Measurements from ENCODE around the gene SEPTIN12. TPM values are rescaled to one million over a fixed set of nuclear protein-coding genes. Genes with fewer than 3 reads are reported as not detected.

Gene SEPTIN12, protein sequence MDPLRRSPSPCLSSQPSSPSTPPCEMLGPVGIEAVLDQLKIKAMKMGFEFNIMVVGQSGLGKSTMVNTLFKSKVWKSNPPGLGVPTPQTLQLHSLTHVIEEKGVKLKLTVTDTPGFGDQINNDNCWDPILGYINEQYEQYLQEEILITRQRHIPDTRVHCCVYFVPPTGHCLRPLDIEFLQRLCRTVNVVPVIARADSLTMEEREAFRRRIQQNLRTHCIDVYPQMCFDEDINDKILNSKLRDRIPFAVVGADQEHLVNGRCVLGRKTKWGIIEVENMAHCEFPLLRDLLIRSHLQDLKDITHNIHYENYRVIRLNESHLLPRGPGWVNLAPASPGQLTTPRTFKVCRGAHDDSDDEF
- total RNA-seq: not detected

DNA sequence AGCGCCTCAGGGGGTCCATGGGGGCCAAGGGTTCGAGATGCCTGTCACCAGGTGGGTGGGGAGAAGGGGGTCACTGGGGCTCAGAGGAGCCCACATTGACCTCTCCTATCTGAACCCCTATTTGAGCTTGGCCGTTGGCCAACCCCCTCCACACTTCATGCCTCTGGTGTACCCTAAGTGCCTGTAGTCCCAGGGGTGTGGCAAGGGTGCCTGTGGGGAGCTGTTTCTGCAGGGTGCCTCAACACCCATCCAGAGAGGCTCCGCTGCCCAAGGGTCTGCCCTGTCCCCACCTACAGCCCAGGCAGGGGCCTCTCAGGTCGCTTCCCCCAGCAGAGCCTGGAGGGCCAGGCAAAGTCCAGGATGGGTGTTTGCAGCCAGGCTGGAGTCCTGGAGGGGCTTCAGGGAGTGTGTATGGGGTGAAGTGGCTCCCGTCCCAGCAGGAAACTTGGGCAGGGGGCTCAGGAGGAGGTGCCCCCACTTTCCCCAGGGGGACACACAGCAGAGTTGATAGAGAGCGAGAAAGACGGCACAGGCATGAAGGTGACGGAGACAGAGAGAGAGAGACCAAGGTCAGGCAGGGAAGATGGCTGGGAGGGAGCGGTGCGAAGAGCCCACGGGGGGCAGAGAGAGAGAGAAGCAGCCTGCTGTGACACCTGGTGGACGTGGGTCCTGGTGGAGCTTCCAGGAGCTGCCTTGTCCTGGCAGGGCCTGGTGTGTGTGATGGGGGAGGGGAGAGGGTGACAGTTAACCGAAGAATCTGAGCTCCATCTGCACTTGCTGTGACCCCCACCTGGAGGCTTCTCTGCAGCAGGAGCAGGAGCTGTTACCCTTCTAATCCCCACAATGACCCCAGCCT is at the start of gene SEPTIN12:
SEPTIN12 (minus strand) TSS at position 719 of the 856 bp plus-strand sequence; CDS start at position 19, 700 bp downstream.
- ATAC-seq (no peak), DNase-seq (ENCODE audit: low spot score in 2 of 2) (no peak)
- Mint-ChIP-seq H3K36me3 (no peaks in the 10 kb centered on the region), H3K27ac (peak within 1 kb of the TSS in 1 of 2 donors; percentile 11), H3K9me3 (no peaks in the 10 kb centered on the region)

- DNase-seq (ENCODE audit: low spot score in 2 of 2) (no peak), ATAC-seq (no peak)
- peak overlapping the region in 1 of 2 donors; percentile 75 for H3K27ac Mint-ChIP-seq
- peaks cover 0 to 6% of the 10 kb centered on the region in 2 donors for H3K36me3 Mint-ChIP-seq
- no peaks in the 10 kb centered on the region for H3K9me3 Mint-ChIP-seq
Measured at GRCh38 chr16:4836727-4837126, 48.6 kb upstream of the SEPTIN12 start.

GRCh38 chr16:4833584-4833983 is 45.4 kb upstream of the SEPTIN12 start:
- no peaks in the 10 kb centered on the region for H3K36me3 Mint-ChIP-seq
- ATAC-seq (no peak), DNase-seq (ENCODE audit: low spot score in 2 of 2) (no peak)
- H3K27ac Mint-ChIP-seq: no peak overlapping the region
- H3K9me3 Mint-ChIP-seq: no peaks in the 10 kb centered on the region

- no peak for DNase-seq (ENCODE audit: low spot score in 2 of 2)
- Mint-ChIP-seq H3K9me3 (no peaks in the 10 kb centered on the region), H3K27ac (peak overlapping the region in 1 of 2 donors; percentile 94), H3K36me3 (no peaks in the 10 kb centered on the region)
- ATAC-seq: no peak
Measured at GRCh38 chr16:4832698-4833343, 44.7 kb upstream of the SEPTIN12 start.

GRCh38 chr16:4831616-4832015 is 43.5 kb upstream of the SEPTIN12 start:
- no peaks in the 10 kb centered on the region for H3K36me3 Mint-ChIP-seq

DNA sequence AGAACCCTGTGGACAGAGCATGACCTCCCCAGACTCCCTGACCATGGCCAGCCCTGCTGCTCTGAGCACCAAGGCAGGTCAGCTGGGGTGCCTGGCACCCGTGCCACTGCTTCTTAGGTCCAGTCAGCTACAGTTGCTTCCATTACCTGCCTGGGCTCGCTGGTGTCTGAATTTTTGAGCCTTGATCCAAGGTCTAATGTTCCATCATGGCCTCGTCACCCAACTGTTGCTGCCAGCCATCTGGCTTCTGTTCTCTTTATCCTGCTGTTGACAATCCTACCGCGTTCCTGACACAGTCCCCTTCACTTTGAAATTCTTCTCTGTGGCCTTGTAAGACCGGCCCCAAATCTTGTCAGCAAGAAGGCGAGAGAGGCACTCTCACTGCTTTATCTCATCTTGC is 42.3 kb upstream of the SEPTIN12 start:
- H3K27ac Mint-ChIP-seq: no peak overlapping the region
- H3K9me3 Mint-ChIP-seq: no peaks in the 10 kb centered on the region
- H3K36me3 Mint-ChIP-seq: no peaks in the 10 kb centered on the region
- DNase-seq (ENCODE audit: low spot score in 2 of 2): no peak
- ATAC-seq: no peak

More at GRCh38 chr16:4831616-4832015, 43.5 kb upstream of the SEPTIN12 start:
- DNase-seq (ENCODE audit: low spot score in 2 of 2) (no peak), ATAC-seq (no peak)
- H3K27ac Mint-ChIP-seq: peak overlapping the region in 1 of 2 donors; percentile 55
- no peaks in the 10 kb centered on the region for H3K9me3 Mint-ChIP-seq

DNA sequence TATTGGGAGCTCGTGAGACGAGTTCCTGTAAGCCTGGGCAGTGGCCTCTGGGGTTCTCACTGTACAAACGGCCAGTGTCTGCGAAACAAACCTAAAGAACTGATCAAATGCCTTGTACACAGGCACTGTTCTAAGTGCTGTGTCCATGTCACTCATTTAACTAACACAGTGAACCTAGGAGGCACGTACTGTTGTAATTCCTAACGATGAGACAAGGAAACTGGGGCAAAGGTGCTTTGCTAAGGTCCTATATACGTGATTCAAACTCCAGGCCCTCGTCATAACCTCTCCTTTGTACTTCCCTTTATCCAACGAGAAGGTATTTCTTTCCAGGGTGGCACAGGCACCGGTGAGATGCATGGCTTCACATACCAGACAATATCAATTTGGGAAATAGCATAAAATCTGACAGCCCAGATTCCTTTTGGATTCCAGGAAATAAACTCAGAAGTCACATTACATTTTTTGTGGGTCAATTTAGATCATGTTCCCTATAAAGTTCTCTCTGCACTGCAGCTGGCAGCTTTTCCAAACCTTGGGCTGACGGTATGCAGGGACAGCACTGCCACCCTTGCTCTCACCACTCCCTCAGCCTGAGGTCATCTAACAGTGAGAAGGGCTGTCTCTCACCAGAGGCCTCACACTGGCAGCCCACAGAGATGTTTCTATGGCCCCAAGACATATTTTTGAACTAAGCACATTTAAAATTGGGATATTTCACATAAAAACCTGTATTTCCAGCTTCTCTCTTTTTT is 40.6 kb upstream of the SEPTIN12 start:
- no peak for ATAC-seq
- no peaks in the 10 kb centered on the region for H3K36me3 Mint-ChIP-seq

DNA sequence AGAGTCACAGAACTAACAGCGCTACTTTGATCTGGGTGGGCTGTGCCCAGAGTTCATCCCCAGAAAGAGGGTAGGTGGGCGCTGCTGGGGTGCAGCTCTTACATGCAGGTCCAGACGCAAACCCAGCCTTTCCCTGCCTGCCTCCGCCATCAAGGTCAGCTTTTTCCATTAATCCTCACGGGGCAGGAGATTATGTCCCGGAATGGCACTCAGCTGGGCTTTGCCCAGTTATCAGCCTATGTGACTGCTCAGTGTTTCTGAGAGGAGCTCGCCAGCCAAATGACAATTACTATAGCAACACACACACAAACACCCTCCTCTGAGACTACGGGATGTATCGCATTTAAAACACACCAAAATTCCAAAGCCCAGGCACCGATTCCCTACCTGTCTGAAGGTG is 38.8 kb upstream of the SEPTIN12 start:
- Mint-ChIP-seq H3K9me3 (no peaks in the 10 kb centered on the region), H3K27ac (no peak overlapping the region), H3K36me3 (no peaks in the 10 kb centered on the region)
- ATAC-seq: no peak
- no peak for DNase-seq (ENCODE audit: low spot score in 2 of 2)

More for the DNA sequence above, 40.6 kb upstream of the SEPTIN12 start:
- Mint-ChIP-seq H3K9me3 (no peaks in the 10 kb centered on the region), H3K27ac (no peak overlapping the region)
- no peak for DNase-seq (ENCODE audit: low spot score in 2 of 2)

DNA sequence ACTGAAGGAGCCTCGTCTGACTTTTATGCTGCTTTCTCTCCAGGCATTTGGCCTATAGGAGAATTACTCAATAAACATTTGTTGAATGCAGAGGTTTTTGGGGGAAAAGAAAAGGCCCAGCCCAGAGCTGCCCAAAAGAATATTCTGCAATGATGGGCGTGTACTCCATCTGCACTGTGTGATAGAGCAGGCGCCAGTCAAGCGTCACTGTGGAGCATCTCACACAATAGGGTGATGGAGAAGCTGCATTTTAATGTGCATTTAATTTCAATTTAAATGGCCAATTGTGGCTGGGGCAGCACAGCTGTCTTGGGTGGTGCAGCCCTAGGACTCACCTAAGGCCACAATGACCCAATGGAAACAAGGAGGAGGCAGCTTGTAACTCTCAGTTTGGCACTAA is 38.4 kb upstream of the SEPTIN12 start:
- H3K36me3 Mint-ChIP-seq: no peaks in the 10 kb centered on the region

GRCh38 chr16:4825196-4825595 is 37.1 kb upstream of the SEPTIN12 start:
- no peaks in the 10 kb centered on the region for H3K9me3 Mint-ChIP-seq
- no peak for ATAC-seq
- H3K27ac Mint-ChIP-seq: peak overlapping the region in 1 of 2 donors; percentile 23
- H3K36me3 Mint-ChIP-seq: no peaks in the 10 kb centered on the region
- no peak for DNase-seq (ENCODE audit: low spot score in 2 of 2)

More for the DNA sequence above, 38.4 kb upstream of the SEPTIN12 start:
- DNase-seq (ENCODE audit: low spot score in 2 of 2) (no peak), ATAC-seq (no peak)
- H3K9me3 Mint-ChIP-seq: no peaks in the 10 kb centered on the region
- no peak overlapping the region for H3K27ac Mint-ChIP-seq

DNA sequence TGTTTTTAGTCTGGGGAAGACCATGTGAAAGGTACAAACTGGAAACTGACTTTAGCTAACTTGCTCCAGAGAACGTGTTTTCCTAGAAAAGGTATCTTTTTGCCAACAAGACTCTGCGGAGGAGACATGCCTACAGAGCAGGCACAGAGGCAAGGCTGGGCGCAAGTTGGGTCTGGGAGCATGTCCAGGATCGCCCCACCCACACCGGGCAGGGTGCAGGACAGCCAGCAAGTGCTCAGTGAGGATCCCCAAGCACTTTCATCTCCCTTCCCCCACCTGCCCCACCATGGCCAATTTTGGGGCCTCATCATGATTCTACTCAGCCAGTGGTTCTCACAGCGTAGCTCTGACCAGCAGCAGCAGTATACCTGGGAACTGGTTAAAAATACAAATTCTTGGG is 32.5 kb upstream of the SEPTIN12 start:
- Mint-ChIP-seq H3K27ac (peak overlapping the region; percentile 52 to 79), H3K36me3 (peaks cover 6 to 7% of the 10 kb centered on the region in 2 donors), H3K9me3 (no peaks in the 10 kb centered on the region)
- no peak for ATAC-seq
- no peak for DNase-seq (ENCODE audit: low spot score in 2 of 2)

DNA sequence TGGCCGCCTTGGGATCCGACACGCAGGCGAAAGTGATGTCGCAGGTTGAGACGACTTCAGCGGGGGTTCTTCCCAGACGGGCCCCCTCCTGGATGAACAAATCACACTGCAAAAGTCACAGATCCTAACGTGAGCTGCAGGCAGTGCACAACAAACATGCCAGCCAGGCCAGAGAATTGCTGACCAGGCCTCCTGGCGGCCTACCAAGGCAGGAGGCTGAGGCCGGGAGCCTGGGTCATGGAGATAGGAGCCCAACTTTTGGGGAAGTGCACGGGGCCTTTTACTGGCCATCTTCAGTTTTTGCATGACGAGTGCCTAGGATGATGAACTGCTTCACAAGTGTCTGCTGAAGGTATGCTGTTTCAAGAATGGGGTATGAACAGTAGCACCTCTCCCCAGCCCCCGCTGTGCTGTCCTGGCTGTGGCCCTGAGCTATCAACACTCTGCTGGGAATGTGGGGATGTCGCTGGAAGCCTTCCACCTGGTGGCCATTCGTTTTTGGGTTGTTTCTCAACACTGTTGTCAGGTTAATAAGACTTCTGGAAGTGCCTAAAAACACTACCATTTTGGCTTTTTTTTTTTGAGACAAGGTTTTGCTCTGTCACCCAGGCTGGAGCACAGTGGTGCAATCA is 26.5 kb upstream of the SEPTIN12 start:
- no peak for DNase-seq (ENCODE audit: low spot score in 2 of 2)
- ATAC-seq: no peak
- H3K27ac Mint-ChIP-seq: no peak overlapping the region
- H3K9me3 Mint-ChIP-seq: no peaks in the 10 kb centered on the region
- peaks cover 7 to 11% of the 10 kb centered on the region in 2 donors for H3K36me3 Mint-ChIP-seq

GRCh38 chr16:4814046-4814445 is 25.9 kb upstream of the SEPTIN12 start:
- no peaks in the 10 kb centered on the region for H3K9me3 Mint-ChIP-seq
- DNase-seq (ENCODE audit: low spot score in 2 of 2) (no peak), ATAC-seq (no peak)
- peaks cover 7 to 11% of the 10 kb centered on the region in 2 donors for H3K36me3 Mint-ChIP-seq
- peak overlapping the region in 1 of 2 donors; percentile 60 for H3K27ac Mint-ChIP-seq

- Mint-ChIP-seq H3K36me3 (peaks cover 3 to 11% of the 10 kb centered on the region in 2 donors), H3K27ac (no peak overlapping the region), H3K9me3 (no peaks in the 10 kb centered on the region)
- no peak for DNase-seq (ENCODE audit: low spot score in 2 of 2)
- no peak for ATAC-seq
Measured at GRCh38 chr16:4813251-4814003, 25.3 kb upstream of the SEPTIN12 start.

GRCh38 chr16:4811773-4812172 is 23.6 kb upstream of the SEPTIN12 start:
- peak overlapping the region in 1 of 2 donors; percentile 26 for H3K27ac Mint-ChIP-seq
- H3K36me3 Mint-ChIP-seq: peaks cover 5 to 6% of the 10 kb centered on the region in 2 donors
- no peaks in the 10 kb centered on the region for H3K9me3 Mint-ChIP-seq
- ATAC-seq (no peak), DNase-seq (ENCODE audit: low spot score in 2 of 2) (no peak)

Data from activated naive CD4-positive, alpha-beta T cell treated with anti-CD3 and anti-CD28 coated beads, Interleukin-2, amount 50 U/mL, for 72 hours (primary cell).